ENCODE data around the gene FSTL5. TPM values are rescaled to one million over a fixed set of nuclear protein-coding genes. Genes with fewer than 3 reads are reported as not detected.

FSTL5 gene
- total and polyA plus RNA-seq, 10 of the 15 experiments (the other 5 are each of a cell fraction or from before 2014, with no cell fraction given), result 0.04 to 2.4 (median 0.08) TPM; not detected in 4

DNA sequence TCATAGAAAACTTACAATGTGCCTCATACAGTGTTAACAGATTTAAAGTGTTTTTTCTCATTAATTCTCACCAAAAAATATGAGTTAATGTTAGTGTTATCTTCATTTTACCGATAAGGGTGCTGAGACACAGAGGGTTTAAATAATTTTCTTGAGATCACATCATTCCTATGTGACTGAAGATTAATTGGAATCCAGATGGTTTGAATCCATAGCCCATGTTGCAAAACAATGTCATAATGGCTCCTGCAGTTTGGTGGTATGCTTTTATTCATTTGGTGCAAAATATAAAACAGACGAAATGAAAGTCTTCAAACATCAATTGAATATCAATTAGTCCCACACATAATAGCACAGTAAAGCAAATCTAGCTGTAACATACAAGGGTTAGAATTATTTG lies 512.2 kb downstream of the FSTL5 start:
- Histone ChIP-seq H3K4me2 (ENCODE audit: control insufficient read depth, insufficient read depth) (no peak overlapping the region), H3K4me1 (ENCODE audit: control insufficient read depth, insufficient read depth, low read length) (no peaks in the 10 kb centered on the region), H3K27ac (ENCODE audit: control insufficient read depth, insufficient read depth) (no peak overlapping the region), H3K27me3 (replicated peaks in 1 of 2; ENCODE audit: control insufficient read depth in 2 of 2, insufficient read depth in 2 of 2, low read length in 1 of 2) (no peaks in the 10 kb centered on the region), H3K79me2 (ENCODE audit: control insufficient read depth, insufficient read depth, low read length) (no peaks in the 10 kb centered on the region), H3K9ac (ENCODE audit: control insufficient read depth, insufficient read depth, low read length) (no peak overlapping the region), H4K20me1 (ENCODE audit: control insufficient read depth, insufficient read depth) (no peaks in the 10 kb centered on the region), H2AFZ (ENCODE audit: control insufficient read depth, low read depth, low read length) (no peak overlapping the region), H3K9me3 (replicated peaks; ENCODE audit: control insufficient read depth, insufficient read depth, low read length) (no peaks in the 10 kb centered on the region; the same call in 2 of the 3 replicates), H3K4me3 (no peak overlapping the region), H3K36me3 (ENCODE audit: control insufficient read depth in 2 of 2, insufficient read depth in 2 of 2, low read length in 1 of 2) (no peaks in the 10 kb centered on the region)
- SMC1A ChIA-PET (ENCODE audit: uncharacterized antibody, unreplicated experiment), result interaction anchor here (1.1 kb wide), 1 partner anchor 79 kb away, joined by 3 read pairs; no protein-coding TSS in a partner anchor
- intact Hi-C loops (cut with micrococcal nuclease; ENCODE audit: unreplicated experiment), result no loop called here
- CTCF ChIA-PET, result no interaction called here
- WGBS (ENCODE audit: insufficient coverage, insufficient replicate concordance, low lambda C conversion rate, missing lambda C conversion rate), result 34% methylated on average over 2 of the region's 2 CpGs
- RAD21 ChIA-PET (ENCODE audit: unreplicated experiment), result no interaction called here
- no TSS peak for BruUV-seq (replicated peaks)
- in situ Hi-C loops (cut with MboI), result no loop called here
- FAIRE-seq (no peak), ATAC-seq (no peak), DNase-seq (ENCODE audit: low read depth, low spot score) (no peak)
- POLR2A ChIA-PET, result no interaction called here
- TF ChIP-seq ETV6 (conservative IDR thresholded peaks at IDR 0.05 in 1 of 2, IDR thresholded peaks at IDR 0.05 in 1 of 2; ENCODE audit: borderline replicate concordance in 1 of 2, low read depth in 1 of 2) (no peak), BRCA1 (IDR thresholded peaks at IDR 0.05; ENCODE audit: low read depth, low read length) (no peak), DPF2 (IDR thresholded peaks at IDR 0.05) (no peak), SMAD1 (IDR thresholded peaks at IDR 0.05; ENCODE audit: low read depth, partially characterized antibody) (no peak), CBX3 (IDR thresholded peaks at IDR 0.05; ENCODE audit: borderline replicate concordance, low read depth) (no peak), ZNF274 (IDR thresholded peaks at IDR 0.05; ENCODE audit: insufficient read depth, insufficient read length) (no peak), SREBF2 (IDR thresholded peaks at IDR 0.05; ENCODE audit: low read length) (no peak), ZNF24 (IDR thresholded peaks at IDR 0.05) (no peak), ASH2L (IDR thresholded peaks at IDR 0.05; ENCODE audit: borderline replicate concordance, low read depth) (no peak), MTA2 (IDR thresholded peaks at IDR 0.05; ENCODE audit: low read depth) (no peak), HCFC1 (IDR thresholded peaks at IDR 0.05; ENCODE audit: low read length) (no peak), NBN (IDR thresholded peaks at IDR 0.05) (no peak)
- TF ChIP-seq, protein P1, sequence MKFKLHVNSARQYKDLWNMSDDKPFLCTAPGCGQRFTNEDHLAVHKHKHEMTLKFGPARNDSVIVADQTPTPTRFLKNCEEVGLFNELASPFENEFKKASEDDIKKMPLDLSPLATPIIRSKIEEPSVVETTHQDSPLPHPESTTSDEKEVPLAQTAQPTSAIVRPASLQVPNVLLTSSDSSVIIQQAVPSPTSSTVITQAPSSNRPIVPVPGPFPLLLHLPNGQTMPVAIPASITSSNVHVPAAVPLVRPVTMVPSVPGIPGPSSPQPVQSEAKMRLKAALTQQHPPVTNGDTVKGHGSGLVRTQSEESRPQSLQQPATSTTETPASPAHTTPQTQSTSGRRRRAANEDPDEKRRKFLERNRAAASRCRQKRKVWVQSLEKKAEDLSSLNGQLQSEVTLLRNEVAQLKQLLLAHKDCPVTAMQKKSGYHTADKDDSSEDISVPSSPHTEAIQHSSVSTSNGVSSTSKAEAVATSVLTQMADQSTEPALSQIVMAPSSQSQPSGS (IDR thresholded peaks at IDR 0.05; ENCODE audit: low read length), result no peak
- TF ChIP-seq, protein P2, sequence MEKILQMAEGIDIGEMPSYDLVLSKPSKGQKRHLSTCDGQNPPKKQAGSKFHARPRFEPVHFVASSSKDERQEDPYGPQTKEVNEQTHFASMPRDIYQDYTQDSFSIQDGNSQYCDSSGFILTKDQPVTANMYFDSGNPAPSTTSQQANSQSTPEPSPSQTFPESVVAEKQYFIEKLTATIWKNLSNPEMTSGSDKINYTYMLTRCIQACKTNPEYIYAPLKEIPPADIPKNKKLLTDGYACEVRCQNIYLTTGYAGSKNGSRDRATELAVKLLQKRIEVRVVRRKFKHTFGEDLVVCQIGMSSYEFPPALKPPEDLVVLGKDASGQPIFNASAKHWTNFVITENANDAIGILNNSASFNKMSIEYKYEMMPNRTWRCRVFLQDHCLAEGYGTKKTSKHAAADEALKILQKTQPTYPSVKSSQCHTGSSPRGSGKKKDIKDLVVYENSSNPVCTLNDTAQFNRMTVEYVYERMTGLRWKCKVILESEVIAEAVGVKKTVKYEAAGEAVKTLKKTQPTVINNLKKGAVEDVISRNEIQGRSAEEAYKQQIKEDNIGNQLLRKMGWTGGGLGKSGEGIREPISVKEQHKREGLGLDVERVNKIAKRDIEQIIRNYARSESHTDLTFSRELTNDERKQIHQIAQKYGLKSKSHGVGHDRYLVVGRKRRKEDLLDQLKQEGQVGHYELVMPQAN (conservative IDR thresholded peaks at IDR 0.05), result no peak
- TF ChIP-seq, protein P3, sequence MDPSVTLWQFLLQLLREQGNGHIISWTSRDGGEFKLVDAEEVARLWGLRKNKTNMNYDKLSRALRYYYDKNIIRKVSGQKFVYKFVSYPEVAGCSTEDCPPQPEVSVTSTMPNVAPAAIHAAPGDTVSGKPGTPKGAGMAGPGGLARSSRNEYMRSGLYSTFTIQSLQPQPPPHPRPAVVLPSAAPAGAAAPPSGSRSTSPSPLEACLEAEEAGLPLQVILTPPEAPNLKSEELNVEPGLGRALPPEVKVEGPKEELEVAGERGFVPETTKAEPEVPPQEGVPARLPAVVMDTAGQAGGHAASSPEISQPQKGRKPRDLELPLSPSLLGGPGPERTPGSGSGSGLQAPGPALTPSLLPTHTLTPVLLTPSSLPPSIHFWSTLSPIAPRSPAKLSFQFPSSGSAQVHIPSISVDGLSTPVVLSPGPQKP (IDR thresholded peaks at IDR 0.05; ENCODE audit: low read depth, low read length), result no peak
- TF ChIP-seq, protein P4, sequence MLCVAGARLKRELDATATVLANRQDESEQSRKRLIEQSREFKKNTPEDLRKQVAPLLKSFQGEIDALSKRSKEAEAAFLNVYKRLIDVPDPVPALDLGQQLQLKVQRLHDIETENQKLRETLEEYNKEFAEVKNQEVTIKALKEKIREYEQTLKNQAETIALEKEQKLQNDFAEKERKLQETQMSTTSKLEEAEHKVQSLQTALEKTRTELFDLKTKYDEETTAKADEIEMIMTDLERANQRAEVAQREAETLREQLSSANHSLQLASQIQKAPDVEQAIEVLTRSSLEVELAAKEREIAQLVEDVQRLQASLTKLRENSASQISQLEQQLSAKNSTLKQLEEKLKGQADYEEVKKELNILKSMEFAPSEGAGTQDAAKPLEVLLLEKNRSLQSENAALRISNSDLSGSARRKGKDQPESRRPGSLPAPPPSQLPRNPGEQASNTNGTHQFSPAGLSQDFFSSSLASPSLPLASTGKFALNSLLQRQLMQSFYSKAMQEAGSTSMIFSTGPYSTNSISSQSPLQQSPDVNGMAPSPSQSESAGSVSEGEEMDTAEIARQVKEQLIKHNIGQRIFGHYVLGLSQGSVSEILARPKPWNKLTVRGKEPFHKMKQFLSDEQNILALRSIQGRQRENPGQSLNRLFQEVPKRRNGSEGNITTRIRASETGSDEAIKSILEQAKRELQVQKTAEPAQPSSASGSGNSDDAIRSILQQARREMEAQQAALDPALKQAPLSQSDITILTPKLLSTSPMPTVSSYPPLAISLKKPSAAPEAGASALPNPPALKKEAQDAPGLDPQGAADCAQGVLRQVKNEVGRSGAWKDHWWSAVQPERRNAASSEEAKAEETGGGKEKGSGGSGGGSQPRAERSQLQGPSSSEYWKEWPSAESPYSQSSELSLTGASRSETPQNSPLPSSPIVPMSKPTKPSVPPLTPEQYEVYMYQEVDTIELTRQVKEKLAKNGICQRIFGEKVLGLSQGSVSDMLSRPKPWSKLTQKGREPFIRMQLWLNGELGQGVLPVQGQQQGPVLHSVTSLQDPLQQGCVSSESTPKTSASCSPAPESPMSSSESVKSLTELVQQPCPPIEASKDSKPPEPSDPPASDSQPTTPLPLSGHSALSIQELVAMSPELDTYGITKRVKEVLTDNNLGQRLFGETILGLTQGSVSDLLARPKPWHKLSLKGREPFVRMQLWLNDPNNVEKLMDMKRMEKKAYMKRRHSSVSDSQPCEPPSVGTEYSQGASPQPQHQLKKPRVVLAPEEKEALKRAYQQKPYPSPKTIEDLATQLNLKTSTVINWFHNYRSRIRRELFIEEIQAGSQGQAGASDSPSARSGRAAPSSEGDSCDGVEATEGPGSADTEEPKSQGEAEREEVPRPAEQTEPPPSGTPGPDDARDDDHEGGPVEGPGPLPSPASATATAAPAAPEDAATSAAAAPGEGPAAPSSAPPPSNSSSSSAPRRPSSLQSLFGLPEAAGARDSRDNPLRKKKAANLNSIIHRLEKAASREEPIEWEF (IDR thresholded peaks at IDR 0.05; ENCODE audit: insufficient replicate concordance, low read depth, low read length), result no peak

Measured in GM12878 (cell line).